GM19193 (cell line): ENCODE measurements around the gene SCARF1.

ENCODE experiments used
- POLR2A ChIP-seq: IDR thresholded peaks from 4 replicates; pipeline ENCODE4 v1.6.1; 2011; ENCODE audit not compliant: insufficient read depth, insufficient read length; ENCODE audit errors: extremely low read depth

Gene SCARF1

GRCh38 chr17:1645207-1646171 is at the start of gene SCARF1:
Gene SCARF1, minus strand, starts transcription at chr17:1645732. Its CDS starts 35 bp downstream, at chr17:1645697.
- peak; percentile 7 for TF ChIP-seq POLR2A

GRCh38 chr17:1693339-1693738 is 47.8 kb upstream of the SCARF1 start:
- TF ChIP-seq POLR2A, result no peak

GRCh38 chr17:1690544-1691221 is 45.2 kb upstream of the SCARF1 start:
- no peak for TF ChIP-seq POLR2A

- no peak for TF ChIP-seq POLR2A
These were observed 40.6 kb upstream of the SCARF1 start for GRCh38 chr17:1686086-1686485.

GRCh38 chr17:1684378-1685189 is 39.1 kb upstream of the SCARF1 start, which contains the start of gene PRPF8:
Gene PRPF8, minus strand, starts transcription at chr17:1684867. Its CDS starts 296 bp downstream, at chr17:1684571.
- TF ChIP-seq POLR2A, result peak; percentile 90

- no peak for TF ChIP-seq POLR2A
These were observed 37.9 kb upstream of the SCARF1 start for GRCh38 chr17:1683459-1683858.

GRCh38 chr17:1676401-1676800 is 30.9 kb upstream of the SCARF1 start:
- no peak for TF ChIP-seq POLR2A

- peak; percentile 28 for TF ChIP-seq POLR2A
These were observed 27.7 kb upstream of the SCARF1 start for GRCh38 chr17:1673041-1673785.

- TF ChIP-seq POLR2A, result no peak
These were observed 15.5 kb upstream of the SCARF1 start for GRCh38 chr17:1661045-1661444.

GRCh38 chr17:1658100-1658499 is 12.6 kb upstream of the SCARF1 start:
- no peak for TF ChIP-seq POLR2A

- no peak for TF ChIP-seq POLR2A
These were observed 8.2 kb upstream of the SCARF1 start for GRCh38 chr17:1653735-1654134.

- TF ChIP-seq POLR2A, result no peak
These were observed 6.0 kb upstream of the SCARF1 start for GRCh38 chr17:1651559-1651844.

GRCh38 chr17:1650731-1651558 is 5.4 kb upstream of the SCARF1 start:
- no peak for TF ChIP-seq POLR2A
